Body of pancreas (tissue), 4 donors: Measurements from ENCODE around the gene EIF4G2.

Experiments used
- CTCF ChIP-seq, 7 experiments: fragments of 450-650 bp in 4 of 7; fragments of 200-600 bp in 3 of 7; sonication (generic) in 3 of 7; IDR thresholded peaks; one replicate each; pipeline ENCODE4 v1.5.1; 2016 to 2019; ENCODE audit warnings: antibody characterized with exemption in 7 of 7
- POLR2A ChIP-seq, 3 donors: fragments of 450-650 bp; IDR thresholded peaks; one replicate each; pipeline ENCODE4 v1.6.1; 2016; ENCODE audit warnings: antibody characterized with exemption in 3 of 3, mild to moderate bottlenecking in 2 of 3

DNA sequence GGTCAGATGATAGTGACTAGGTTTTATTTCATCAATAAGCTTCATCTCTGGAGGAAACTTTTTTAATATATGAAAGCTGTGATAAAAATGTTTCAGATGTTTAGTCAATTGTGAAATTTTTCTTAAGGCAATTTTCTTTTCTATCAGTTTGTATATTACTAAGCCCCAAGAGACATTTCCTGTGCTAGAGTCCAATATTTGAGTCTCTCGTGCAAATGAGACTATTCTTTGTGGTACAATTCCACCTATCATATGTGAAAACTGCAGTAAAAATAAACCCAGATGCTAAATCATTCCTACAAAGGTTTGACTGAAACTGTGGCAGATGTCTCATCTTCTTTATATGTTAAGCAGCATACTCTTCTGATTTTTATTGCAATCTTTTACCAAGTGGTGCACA, 29.6 kb downstream of the EIF4G2 start:
- no peak for TF ChIP-seq CTCF (IDR thresholded peaks at IDR 0.05)
- TF ChIP-seq POLR2A (IDR thresholded peaks at IDR 0.05) = no peak
